Lower lobe of right lung (tissue), 2 donors: Measurements from ENCODE around the gene KIAA0408. TPM values are rescaled to one million over a fixed set of nuclear protein-coding genes. Genes with fewer than 3 reads are reported as not detected.
A peak's percentile ranks its signal among the peaks of the same experiment; 100 is the strongest.

Experiments used
- ATAC-seq, 2 donors: fragments of 200-7000 bp; cut with Tn5 transposase; one replicate each; pipeline ENCODE4 v1.9.1; 2020 to 2022; ENCODE audit warnings: mild to moderate bottlenecking in 2 of 2, moderate library complexity in 2 of 2
- DNase-seq: peaks from one replicate; pipeline ENCODE4 v3.0.0-alpha.2; 2020
- H3K27ac ChIP-seq: fragments of 200-600 bp; one replicate; pipeline ENCODE4 v1.8.0; 2022
- H3K27me3 ChIP-seq: fragments of 200-600 bp; one replicate; pipeline ENCODE4 v1.8.0; 2022; ENCODE audit warnings: low read depth
- H3K36me3 ChIP-seq: fragments of 200-600 bp; one replicate; pipeline ENCODE4 v1.8.0; 2022; ENCODE audit warnings: mild to moderate bottlenecking
- H3K4me1 ChIP-seq: fragments of 200-600 bp; one replicate; pipeline ENCODE4 v1.8.0; 2022
- H3K4me3 ChIP-seq: fragments of 200-600 bp; one replicate; pipeline ENCODE4 v1.8.0; 2022; ENCODE audit warnings: mild to moderate bottlenecking
- H3K9me3 ChIP-seq: fragments of 200-600 bp; one replicate; pipeline ENCODE4 v1.8.0; 2022
- intact Hi-C: fragments of 100-400 bp; cut with DNase I; formaldehyde crosslinking; loops from one replicate; pipeline ENCODE4 v1.11.0; 2022
- long read RNA-seq: library from polyadenylated mRNA; unstranded; transcript quantifications from one replicate; pipeline ENCODE4 v2.0.0, GENCODE V29; 2021
- total RNA-seq: library from RNA; stranded (reverse); fragmentation: NEBNext Ultra II Directional; extraction: Animal tissue kit (Norgen Biotek cat#: 25700); gene quantifications from one replicate; pipeline ENCODE4 v1.2.1, GENCODE V29; 2021
- TF ChIP-seq, protein P1 (sequence below): fragments of 200-600 bp; IDR thresholded peaks from one replicate; pipeline ENCODE4 v1.8.0; 2022; ENCODE audit warnings: antibody characterized with exemption, mild to moderate bottlenecking
- donor health status: DM: no; HTN: yes; CAD: no; lungs with severe emphysema.

The KIAA0408 gene
- total RNA-seq: 55.1 TPM
- long read RNA-seq, full-length matches to known transcripts: 6 of 17 reads
- long read RNA-seq, partial matches to known transcripts: 9 of 17 reads
- long read RNA-seq, other reads (novel, unspliced or antisense): 2 of 17 reads

DNA sequence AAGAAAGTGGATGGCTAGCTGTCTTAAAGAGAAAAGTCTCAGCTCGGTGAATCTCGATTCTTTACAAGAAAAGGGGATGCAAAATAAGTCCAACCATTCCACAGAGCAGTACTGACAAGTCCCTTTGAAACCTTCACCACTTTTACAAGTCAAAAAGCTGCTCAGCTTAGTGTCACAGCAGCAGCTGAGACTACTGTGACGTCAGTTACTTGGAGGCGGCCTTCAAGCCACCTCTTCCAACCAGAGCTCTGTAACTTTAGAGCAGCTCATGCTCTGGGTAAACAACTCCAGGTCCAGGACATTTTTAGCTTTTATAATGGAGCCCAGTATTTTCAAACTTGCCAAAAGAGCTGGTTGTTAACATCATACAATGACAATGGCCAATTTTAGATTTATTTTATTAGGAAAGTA lies at the start of gene KIAA0408:
KIAA0408 (minus strand) TSS at position 159 of the 411 bp plus-strand sequence. CDS start 5,408 bp downstream, outside the sequence.
- no peaks in the 10 kb centered on the region for H3K27me3 ChIP-seq
- DNase-seq (peak; percentile 67), ATAC-seq (peak; percentile 79 to 90)
- H3K4me1 ChIP-seq: peaks cover 16% of the 10 kb centered on the region
- peak within 1 kb of the TSS; percentile 78 for H3K27ac ChIP-seq
- intact Hi-C loops: loop anchor here (10.0 kb wide), 1 partner anchor 154 kb away; no protein-coding TSS in a partner anchor
- peak within 1 kb of the TSS; percentile 53 for H3K4me3 ChIP-seq
- no peaks in the 10 kb centered on the region for H3K9me3 ChIP-seq
- no peaks in the 10 kb centered on the region for H3K36me3 ChIP-seq
- TF ChIP-seq, protein P1, sequence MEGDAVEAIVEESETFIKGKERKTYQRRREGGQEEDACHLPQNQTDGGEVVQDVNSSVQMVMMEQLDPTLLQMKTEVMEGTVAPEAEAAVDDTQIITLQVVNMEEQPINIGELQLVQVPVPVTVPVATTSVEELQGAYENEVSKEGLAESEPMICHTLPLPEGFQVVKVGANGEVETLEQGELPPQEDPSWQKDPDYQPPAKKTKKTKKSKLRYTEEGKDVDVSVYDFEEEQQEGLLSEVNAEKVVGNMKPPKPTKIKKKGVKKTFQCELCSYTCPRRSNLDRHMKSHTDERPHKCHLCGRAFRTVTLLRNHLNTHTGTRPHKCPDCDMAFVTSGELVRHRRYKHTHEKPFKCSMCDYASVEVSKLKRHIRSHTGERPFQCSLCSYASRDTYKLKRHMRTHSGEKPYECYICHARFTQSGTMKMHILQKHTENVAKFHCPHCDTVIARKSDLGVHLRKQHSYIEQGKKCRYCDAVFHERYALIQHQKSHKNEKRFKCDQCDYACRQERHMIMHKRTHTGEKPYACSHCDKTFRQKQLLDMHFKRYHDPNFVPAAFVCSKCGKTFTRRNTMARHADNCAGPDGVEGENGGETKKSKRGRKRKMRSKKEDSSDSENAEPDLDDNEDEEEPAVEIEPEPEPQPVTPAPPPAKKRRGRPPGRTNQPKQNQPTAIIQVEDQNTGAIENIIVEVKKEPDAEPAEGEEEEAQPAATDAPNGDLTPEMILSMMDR: no peak

DNA sequence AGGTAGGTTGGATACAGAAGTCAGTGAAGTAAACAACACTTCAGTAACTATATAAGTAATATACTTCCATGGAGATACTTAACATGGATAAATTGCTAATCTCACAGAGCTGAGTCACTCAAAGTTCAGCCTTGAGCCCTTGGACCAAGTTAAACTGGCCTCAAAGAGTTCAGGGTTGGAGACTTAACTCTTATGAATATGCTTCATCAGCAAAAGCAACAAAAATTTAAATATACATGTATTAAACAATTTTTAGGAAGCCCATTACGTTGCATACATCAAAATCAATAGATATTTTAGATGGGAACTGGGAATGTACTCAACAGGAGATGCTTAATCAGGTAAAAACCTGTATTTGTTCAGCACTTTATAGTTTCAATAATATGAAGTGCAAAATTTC lies 47.7 kb upstream of the KIAA0408 start:
- H3K9me3 ChIP-seq: no peaks in the 10 kb centered on the region
- intact Hi-C loops: no loop called here

DNA sequence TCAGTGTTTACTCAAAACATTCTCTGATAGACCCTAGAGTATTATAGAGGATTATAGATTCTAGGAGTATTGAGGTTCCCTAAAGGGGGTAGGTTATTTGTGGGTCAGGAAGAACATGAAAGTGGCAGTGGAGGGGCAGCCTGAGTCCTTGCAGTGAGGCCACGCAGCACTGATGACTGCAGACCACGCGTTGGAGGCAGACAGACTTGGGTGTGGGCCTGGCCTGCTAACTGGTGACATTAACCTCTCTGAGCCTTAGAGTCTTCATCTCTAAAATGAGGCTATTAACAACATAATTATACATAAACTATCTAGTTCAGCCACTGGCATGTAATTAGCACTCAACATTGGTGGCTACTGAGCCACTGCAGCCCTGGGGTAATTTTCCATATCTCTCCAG lies 43.8 kb upstream of the KIAA0408 start:
- intact Hi-C loops: no loop called here
- no peaks in the 10 kb centered on the region for H3K27me3 ChIP-seq
- H3K9me3 ChIP-seq: no peaks in the 10 kb centered on the region
- H3K4me1 ChIP-seq: no peaks in the 10 kb centered on the region
- TF ChIP-seq, protein P1: no peak
- no peaks in the 10 kb centered on the region for H3K36me3 ChIP-seq
- no peak for ATAC-seq
- no peak for DNase-seq
- H3K27ac ChIP-seq: no peak overlapping the region
- H3K4me3 ChIP-seq: no peak overlapping the region

More for the DNA sequence above, 47.7 kb upstream of the KIAA0408 start:
- Histone ChIP-seq H3K27ac (no peak overlapping the region), H3K36me3 (no peaks in the 10 kb centered on the region), H3K27me3 (no peaks in the 10 kb centered on the region), H3K4me1 (no peaks in the 10 kb centered on the region), H3K4me3 (no peak overlapping the region)
- ATAC-seq (no peak), DNase-seq (no peak)
- TF ChIP-seq, protein P1: no peak

DNA sequence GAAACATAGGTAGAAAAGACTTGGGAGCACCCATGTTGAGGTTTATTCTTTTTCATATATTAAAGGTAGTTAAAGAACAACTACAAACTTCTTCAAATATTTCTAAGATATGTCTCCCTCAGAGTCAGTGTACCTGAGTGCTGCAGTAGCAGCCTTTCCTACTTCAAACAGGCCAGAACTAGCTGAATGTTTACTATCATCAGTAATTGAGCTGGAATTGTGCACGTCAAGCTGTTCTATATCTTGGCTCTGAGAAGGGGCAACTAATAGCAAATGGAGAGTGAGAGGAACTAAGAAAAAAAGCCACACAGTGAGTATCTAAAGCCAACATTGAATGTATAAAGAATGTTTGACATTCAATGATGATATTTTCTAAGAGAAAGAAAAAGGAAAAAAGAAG lies 38.2 kb upstream of the KIAA0408 start:
- intact Hi-C loops: no loop called here

DNA sequence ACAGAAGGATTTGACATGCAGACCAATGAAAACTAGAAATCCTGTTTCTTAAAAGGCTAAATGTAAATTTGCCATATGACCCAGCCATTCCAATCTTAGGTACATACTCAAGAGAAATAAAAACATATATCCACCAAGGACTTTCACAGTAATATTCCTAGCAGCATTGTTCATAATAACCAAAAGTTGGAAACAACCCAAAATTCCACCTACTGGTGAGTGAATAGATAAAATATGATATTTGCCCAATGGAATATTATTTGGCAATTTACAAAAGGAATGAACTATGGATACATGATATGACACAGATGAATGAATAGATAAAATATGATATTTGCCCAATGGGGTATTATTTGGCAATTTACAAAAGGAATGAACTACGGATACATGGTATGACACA lies 37.3 kb upstream of the KIAA0408 start:
- Histone ChIP-seq H3K27ac (no peak overlapping the region), H3K36me3 (no peaks in the 10 kb centered on the region), H3K4me1 (no peaks in the 10 kb centered on the region), H3K27me3 (no peaks in the 10 kb centered on the region), H3K4me3 (no peak overlapping the region), H3K9me3 (no peaks in the 10 kb centered on the region)
- intact Hi-C loops: no loop called here
- DNase-seq (no peak), ATAC-seq (no peak)
- TF ChIP-seq, protein P1: no peak

More for the DNA sequence above, 38.2 kb upstream of the KIAA0408 start:
- Histone ChIP-seq H3K4me1 (no peaks in the 10 kb centered on the region), H3K9me3 (no peaks in the 10 kb centered on the region), H3K36me3 (no peaks in the 10 kb centered on the region), H3K4me3 (no peak overlapping the region), H3K27ac (no peak overlapping the region), H3K27me3 (no peaks in the 10 kb centered on the region)
- DNase-seq: no peak
- ATAC-seq: no peak
- TF ChIP-seq, protein P1: no peak
